Omental fat pad (tissue), 4 donors: Measurements from ENCODE around the gene CELF1. TPM values are rescaled to one million over a fixed set of nuclear protein-coding genes. Genes with fewer than 3 reads are reported as not detected.

Experiments
- ATAC-seq: fragments of 150-250 bp; one replicate; pipeline ENCODE4 v1.9.1; 2016; ENCODE audit warnings: mild to moderate bottlenecking, moderate library complexity; ENCODE audit not compliant: low FRiP score
- DNase-seq: peaks from one replicate; pipeline ENCODE4 v3.0.0-alpha.2; 2019; ENCODE audit warnings: low spot score
- total RNA-seq, 4 donors: library from RNA; depleted of rRNA; stranded (reverse); fragments of >200 nt; gene quantifications; one replicate each; pipeline ENCODE4 v1.1.0, GENCODE V29; 2016
- TF ChIP-seq, protein P1 (sequence below), 3 donors: fragments of 450-650 bp; IDR thresholded peaks; one replicate each; pipeline ENCODE4 v1.5.1; 2016 to 2017; ENCODE audit warnings: antibody characterized with exemption in 3 of 3, mild to moderate bottlenecking in 3 of 3, moderate library complexity in 2 of 3

CELF1 gene
- total RNA-seq, 4 donors from 2014 or later = 90.3 to 126 (median 110) TPM

DNA sequence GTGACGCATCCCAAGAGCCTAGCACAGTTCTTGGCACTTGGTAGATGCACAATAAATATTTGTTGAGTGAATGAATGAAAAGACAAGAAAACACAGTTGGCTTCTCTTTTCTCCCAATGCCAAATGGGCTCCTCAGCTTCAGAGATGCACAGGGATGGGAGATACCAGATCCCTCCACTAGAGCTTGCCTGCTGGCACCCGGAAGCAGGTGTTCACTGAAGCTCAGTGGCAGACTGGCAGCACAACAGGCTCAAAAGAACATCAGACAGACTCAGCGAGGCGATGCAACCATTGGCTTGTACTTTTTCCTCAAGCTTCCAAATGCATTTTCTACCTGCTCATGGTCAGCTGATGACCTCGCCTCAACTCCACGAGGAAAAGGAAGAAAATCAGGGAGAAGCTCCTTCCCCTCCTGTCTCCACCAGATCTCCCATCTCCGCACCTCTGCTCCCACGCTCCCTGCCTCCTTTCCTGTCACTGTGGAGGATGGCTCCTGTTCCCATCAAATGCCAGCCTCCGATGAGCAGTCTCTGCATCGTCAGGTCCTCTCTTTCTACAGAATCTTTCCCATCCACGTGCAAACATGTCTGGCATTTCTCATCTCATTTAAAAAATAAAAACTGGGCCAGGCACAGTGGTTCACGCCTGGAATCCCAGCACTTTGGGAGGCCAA lies 109.8 kb downstream of the CELF1 start:
- ATAC-seq = no peak
- TF ChIP-seq, protein P1, sequence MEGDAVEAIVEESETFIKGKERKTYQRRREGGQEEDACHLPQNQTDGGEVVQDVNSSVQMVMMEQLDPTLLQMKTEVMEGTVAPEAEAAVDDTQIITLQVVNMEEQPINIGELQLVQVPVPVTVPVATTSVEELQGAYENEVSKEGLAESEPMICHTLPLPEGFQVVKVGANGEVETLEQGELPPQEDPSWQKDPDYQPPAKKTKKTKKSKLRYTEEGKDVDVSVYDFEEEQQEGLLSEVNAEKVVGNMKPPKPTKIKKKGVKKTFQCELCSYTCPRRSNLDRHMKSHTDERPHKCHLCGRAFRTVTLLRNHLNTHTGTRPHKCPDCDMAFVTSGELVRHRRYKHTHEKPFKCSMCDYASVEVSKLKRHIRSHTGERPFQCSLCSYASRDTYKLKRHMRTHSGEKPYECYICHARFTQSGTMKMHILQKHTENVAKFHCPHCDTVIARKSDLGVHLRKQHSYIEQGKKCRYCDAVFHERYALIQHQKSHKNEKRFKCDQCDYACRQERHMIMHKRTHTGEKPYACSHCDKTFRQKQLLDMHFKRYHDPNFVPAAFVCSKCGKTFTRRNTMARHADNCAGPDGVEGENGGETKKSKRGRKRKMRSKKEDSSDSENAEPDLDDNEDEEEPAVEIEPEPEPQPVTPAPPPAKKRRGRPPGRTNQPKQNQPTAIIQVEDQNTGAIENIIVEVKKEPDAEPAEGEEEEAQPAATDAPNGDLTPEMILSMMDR (IDR thresholded peaks at IDR 0.05) = no peak
- no peak for DNase-seq

DNA sequence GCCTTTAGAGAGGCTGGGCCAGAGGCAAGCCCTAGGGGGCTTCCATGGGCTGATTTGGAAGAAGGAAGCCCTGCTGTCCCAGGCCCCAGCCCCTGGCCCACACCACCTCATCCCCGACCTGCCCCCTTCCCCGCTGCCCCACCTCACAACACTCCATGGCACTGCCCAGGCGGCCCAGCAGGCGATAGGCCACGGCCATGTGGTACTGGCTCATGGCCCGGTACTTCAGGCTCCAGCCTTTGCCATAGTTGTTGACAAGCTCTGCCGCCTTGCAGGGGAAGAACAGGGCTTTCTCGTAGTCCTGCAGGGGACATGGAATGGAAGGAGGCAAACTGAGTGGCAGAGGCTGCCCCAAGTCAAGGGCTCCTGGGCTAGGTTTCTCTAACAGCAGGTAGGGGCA lies 110.4 kb downstream of the CELF1 start:
- no peak for ATAC-seq
- TF ChIP-seq, protein P1 (IDR thresholded peaks at IDR 0.05) = no peak
- DNase-seq = no peak

DNA sequence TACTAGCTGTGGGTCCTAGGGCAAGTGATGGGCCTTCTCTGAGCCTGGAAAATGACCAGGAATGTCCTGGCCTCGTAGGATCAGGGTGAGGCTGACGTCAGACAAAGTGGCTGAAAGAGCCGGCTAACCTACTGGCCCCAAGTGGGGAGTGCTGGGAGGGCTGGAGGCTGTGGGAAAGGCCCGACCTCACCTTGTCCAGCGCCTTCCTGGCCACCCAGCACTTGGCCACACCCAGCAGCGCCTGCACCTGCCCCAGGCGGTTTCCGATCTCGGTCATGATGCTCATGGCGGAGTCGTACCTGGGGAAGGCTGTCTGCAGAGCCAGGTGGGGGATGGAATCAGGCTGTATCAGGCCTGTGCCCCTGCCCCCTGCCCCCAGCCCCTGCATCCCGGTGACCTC lies 111.5 kb downstream of the CELF1 start:
- DNase-seq (no peak), ATAC-seq (no peak)
- TF ChIP-seq, protein P1 (IDR thresholded peaks at IDR 0.05) = no peak

DNA sequence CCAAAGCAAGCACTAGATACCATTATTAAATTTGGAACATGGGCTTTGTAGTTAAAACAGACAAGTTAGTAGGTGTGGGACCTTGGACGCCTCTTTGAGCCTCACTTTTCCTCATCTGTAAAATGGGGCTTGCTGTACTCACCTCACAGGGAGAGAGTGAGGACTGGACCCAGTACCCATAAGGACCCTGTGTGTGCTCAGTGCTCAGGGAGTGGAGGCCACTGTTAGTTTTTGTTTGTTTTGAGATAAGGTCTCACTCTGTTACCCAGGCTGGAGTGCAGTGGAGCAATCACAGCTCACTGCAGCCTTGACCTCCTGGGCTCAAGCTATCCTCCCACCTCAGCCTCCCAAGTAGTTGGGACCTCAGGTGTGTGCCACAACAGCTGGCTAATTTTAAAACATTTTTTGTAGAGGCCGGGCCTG lies 112.9 kb downstream of the CELF1 start:
- ATAC-seq = no peak
- DNase-seq = no peak
- TF ChIP-seq, protein P1 (IDR thresholded peaks at IDR 0.05) = no peak

DNA sequence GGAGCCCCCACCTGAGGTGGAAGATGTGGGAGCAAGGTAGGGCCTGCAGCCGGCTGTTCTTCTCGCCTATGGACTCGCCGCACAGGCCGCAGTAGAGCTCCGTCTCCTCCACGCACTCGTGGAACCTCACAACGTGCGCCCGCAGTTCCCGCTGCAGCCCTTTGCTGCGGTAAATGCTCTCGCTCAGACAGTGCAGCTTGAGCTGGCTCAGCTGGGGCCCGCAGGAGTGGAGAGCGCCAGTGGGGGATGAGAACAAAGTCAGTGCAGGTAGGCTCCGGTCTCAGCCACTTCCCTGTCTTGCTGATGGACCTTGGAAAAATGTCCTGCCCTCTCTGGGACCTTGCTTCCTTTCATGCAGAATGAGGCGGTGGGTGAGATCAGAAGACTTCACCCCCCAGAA lies 114.2 kb downstream of the CELF1 start:
- DNase-seq (no peak), ATAC-seq (no peak)
- TF ChIP-seq, protein P1 (IDR thresholded peaks at IDR 0.05) = no peak

DNA sequence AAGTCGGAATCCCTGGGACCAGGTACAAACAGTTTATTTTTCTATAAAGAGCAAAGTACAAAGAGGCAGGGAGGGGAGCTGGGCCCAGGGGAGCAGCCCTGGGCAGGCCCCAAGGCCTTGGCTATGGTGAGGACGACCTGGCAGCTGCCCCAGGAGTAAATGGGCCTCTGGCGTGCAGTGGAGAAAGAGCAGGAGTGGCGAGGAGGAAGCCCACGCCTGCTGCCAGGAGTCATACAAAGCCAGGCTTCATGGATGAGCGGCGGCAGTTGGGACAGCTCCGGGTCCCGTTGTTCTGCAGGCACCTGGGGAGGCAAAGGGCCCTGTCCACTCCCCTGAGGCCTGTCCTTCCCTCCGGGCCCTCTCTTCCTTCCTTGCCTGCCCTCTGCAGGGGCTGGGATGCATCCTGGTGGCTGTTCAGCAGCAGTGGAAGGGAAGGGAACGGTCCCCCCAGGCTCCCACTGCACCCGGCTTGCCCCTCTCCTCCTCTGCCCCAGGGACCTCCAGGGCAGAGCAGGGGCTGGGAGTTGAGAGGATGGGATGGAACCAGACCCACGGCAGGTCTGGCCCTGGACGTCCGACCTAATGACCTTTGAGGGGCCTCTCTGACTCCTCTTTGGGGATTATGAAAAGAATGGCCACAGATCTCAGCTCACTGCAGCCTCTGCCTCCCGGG lies 115.0 kb downstream of the CELF1 start:
- ATAC-seq (peak; percentile 31), DNase-seq (no peak)
- TF ChIP-seq, protein P1 (IDR thresholded peaks at IDR 0.05) = no peak
